ENCODE measurements around the gene DIP2C.

The DIP2C gene

DNA sequence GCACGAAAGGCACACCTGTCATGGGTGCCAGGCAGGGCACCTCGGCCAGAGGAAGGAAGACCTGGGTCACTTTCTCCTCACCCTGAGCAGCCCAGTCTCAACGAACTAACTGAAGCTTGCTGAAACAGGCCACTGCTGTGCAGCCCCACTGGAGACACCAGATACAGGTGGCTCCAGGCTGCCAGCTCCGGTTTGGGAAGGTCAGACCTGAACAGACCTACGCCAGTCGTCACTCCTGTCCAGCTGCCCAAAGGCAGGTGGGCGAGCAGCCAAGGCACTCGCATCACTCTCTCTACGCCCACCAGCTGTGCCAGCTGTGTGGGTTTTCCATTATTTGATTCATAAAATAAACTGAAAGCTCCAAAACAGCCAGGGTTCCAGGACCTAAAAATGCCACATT lies 298.2 kb downstream of the DIP2C start:
- no peak for DNase-seq (ENCODE audit: low read depth in 3 of 3)

DNA sequence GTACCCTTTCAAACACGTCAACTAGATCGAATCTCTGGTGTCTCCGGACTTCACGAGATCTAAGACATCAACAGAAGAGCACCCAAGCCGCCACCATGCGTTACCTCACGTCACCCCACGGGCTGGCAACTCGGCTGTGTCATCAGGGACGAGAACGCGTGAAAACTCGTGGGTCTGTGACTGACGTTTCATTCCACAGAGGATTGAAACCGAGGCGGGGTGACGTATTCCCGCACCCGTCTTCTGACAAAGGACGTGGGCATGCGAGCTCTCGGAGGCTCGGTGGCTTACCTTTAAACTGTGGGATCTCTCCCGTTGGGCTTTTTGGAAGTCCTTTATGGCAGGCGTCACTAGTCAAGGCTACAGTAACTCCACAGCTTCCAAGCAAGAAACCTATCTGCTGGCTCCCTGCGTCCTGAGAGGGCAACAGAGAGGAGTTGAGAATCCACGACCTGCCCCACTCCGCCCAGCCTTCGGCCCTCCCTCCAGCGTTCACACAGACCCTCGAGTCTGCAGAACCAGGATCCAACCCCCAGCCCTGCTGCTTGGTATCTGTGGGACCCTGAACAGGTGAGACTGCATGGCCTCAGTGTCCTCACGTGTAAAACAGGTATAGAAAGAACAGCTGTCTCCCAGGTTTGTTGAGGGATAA lies 298.9 kb downstream of the DIP2C start:
- DNase-seq (ENCODE audit: low read depth in 3 of 3) = no peak

DNA sequence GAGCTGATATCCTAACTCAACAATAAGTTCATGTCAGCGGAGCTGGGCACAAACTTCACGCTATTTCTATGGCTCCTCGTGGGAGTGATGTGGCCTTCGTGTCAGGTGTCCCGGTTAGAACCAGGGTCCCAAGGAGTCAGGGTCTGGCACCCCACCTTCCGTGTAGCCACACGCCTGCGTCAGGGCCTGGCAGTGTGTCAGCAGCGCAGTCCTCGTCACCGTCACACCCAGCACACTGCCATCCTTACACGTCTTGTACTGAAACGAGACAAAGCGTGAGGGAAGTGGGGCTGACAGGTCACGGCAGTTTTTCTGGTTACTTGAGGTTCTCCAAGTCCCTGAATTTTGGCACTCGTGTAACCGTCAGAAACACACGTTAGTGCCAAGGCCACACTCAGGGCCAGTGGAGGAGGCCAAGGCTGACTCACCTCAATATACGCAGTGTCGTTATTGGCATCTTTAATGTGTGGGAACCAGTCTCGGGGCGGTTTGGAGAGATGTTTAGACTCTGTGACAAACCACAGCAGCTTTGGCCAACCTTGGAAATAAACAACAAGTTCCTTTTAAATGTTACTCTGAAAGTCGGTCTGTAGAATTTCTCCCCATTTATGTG lies 299.5 kb downstream of the DIP2C start:
- DNase-seq (ENCODE audit: low read depth in 3 of 3) = no peak

DNA sequence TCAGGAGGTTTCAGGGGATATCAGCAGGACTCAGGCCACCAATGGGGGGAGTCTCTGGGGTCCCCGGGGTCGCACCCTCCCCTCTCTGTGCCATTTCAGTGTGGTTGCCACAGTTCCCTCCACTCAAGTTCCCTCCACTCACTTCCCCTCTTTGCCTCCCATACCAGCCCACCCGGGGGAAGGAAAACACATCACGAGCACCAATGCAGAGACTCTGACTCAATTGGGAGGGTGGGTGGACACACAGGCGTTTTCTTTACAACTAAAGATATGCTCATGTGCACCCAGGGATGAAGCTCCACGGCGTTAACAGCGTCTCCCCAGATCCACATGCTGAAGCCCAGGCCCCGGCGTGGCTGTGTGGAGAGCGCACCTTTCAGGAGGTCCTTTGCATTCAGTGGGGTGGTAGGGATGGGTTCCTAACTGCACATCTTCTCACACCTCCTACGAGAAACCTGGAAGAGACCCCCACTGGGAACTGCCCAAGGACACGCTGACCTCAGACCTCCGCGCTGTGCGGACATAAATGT lies 300.1 kb downstream of the DIP2C start:
- DNase-seq (ENCODE audit: low read depth in 3 of 3) = no peak

DNA sequence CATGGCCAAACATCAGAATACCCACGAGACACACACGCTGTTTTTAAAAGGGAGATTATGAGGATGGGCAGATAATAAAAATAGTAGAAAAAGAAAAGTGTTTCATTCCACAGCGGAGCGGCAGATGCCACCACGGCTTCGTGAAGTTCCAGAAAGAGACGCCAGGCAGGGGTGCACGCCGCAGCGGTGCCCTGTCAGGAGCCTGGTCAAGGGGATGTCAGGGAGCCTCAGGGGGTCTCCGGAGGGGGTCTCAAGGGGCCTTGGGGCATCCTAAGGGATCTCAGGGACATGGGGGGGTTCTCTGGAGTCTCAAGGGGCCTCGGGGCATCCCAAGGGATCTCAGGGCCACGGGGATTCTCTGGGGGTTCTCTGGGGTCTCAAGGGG lies 300.8 kb downstream of the DIP2C start:
- DNase-seq (ENCODE audit: low read depth in 3 of 3) = no peak

DNA sequence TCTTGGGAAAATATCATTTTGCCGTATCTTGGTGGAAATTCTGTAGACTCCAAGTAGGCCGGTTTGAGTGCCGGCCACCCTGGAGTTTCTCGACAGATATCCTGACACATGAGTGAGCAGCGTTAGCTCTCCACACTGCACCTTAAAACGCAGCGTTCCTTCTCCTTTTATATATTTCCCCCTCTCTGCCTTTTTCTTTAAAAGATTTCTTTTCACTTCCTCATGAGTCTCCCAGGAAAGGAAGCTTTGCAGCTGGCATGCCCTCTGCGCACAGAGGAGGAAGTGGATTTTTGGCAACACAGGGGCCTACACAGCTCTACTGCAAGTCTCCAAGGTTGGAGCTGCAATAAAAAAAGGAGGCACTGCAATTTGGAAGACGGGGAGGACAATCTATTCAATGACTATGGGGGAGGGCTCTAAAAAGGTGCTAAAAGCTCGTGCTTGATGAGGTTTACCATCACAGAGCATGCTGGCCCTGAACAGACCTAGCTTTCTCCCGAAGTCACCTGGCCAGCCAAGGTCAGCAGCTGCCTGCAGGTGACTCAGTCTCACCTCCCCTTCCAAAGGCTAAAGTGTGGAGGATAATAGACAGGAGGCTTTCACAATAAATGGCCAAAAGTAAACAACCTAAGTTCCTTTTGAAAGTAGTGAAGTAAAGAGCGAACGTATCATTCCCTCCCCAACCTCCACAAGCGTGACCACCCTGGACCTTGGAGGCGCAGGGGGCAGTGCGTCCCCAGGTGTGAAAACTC lies 301.4 kb downstream of the DIP2C start:
- no peak for DNase-seq (ENCODE audit: low read depth in 3 of 3)

DNA sequence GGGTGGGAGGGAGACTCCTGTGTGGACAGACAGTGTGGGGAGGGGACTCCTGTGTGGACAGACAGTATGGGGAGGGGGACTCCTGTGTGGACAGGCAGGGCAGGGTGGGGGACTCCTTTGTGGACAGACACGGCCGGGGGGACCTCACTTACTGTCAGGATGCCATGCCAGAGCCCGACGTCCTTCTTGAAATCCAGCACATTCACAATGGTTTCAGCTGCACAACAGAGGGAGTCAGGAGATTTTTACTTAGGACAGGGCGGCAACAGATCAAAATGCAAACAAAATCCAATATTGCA lies 301.9 kb downstream of the DIP2C start:
- no peak for DNase-seq (ENCODE audit: low read depth in 3 of 3)

DNA sequence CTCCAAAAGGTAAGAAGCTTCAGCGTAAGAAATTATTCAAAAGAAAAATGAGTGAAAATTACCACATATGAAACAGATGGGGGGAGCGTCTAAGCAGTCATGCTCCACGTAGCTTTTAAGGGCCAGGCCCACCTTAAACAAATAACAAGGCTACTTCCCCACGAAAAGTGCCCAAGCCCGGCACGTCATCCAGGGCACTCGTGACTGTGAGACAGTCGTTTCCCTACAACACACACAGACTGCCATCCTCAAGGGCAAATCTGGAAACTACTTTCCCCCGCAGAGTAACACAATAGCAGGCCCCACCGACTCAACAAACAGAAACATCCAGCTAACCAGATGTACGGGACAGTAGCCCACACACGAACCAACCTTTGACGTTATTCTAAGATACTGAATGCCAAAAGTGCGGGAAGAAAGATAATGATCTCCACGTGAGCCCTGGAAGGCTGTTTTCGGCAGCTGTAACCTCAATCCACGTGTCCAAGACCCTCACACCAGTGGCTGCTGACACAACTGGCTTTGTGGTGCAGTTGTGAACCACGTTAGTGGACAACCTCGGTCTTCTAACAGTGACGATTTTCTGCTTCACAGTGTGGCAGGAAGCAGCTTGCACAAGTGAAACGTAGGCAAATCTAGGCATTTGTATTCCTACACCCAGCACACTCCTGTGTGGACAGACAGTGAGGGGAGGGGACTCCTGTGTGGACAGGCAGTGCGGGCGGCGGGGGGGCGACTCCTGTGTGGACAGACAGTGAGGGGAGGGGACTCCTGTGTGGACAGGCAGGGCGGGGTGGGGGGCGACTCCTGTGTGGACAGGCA lies 302.5 kb downstream of the DIP2C start:
- DNase-seq (ENCODE audit: low read depth in 3 of 3) = no peak

DNA sequence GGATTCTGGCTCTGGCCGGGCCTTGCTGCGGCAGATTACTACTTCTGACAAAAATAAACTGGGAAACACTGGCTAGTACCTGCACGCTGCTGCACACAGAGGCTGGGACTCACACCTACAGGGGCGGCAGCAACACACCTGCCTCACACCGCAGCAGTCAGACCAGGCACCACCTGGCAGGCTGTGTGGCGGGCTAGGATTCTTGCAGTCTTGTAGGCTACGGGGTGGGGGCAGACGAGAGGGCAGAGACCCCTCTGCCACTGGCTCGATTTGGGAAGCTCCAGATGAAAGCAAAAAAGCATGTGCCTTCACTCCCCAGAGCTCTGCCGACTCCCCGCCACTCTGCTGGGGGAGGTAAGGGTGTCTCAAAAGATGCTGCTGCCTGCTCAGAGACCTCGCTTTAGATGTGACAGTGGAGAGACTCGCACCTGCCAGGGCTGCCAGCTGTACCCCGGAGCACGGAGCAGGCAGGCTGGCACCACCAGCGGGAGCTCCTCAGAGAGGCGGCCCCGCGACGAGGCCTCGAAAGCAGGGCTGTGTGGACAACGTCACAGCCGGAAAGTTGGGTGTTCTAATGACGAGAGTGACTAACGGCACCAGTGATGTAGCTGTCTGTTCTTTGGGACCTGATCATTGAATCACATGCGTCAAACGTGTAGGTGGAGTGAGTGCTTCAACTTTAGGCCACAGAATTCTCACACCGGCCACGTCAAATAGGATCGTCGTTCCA lies 303.7 kb downstream of the DIP2C start:
- no peak for DNase-seq (ENCODE audit: low read depth in 3 of 3)

DNA sequence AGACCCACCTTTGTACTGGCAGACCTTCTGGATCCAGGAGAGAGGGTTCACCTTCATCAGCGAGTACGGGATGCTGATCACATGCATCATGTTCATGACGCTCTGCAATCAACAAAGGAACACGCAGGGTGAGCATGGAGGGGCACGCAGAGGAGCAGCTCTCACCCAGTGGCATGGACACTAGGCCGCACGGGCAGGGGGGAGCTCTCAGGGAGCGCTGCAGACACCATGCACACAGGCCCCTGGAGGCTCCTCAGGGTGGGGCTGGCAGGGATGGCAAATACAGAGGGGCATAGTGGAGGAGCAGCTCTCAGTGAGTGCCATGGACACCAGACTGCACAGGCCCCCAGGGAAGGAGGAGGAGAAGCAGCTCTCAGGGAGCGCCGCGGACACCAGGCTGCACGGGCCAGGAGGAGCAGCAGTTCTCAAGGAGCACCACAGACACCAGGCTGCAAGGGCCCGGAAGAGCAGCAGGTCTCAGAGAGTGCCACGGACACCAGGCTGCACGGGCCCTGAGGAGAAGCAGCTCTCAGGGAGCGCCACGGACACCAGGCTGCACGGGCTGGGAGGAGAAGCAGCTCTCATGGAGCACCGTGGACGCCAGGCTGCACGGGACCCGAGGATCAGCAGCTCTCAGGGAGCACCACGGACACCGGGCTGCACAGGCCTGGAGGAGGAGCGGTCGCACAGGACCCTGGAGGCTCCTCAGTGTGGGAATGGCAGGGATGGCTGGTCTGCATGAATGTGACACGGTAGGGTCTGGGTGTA lies 304.7 kb downstream of the DIP2C start:
- no peak for DNase-seq (ENCODE audit: low read depth in 3 of 3)

DNA sequence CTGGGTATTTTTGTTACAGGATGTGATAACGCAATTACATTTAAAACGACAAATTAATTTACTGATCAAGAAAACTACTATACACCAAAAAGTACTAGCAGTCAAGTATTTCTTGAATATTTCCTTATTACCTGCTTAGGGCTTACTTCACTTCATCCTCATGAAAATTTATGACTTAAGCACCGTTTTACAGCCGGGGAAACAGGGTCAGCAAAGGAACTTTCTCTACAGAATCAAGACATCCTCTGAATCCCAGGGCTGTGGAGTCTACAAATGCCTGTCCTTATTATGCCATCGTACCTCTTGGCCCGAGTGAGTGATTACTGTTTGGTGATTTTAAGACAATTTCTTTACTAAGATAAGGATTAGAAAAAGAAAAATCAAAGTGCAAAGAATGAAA lies 305.9 kb downstream of the DIP2C start:
- DNase-seq (ENCODE audit: low read depth in 3 of 3) = no peak

DNA sequence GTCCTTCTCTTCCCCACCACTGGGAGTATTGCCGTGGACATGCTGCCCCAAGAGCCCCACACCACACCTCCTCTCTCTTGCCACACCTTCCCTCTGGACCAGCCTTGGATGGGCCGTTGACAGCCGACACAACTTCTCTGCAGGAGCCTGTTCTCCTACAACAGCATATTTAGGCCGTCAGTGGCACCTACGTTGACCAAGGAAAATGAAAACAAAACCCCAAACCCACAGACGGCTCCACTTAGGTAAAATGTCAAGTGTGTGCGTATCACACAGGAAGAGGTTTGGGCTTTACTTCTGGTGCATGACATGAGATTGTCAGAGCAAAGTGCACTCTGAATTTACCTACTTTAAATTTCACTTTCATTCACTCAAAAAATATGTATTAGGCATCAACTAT lies 307.7 kb downstream of the DIP2C start:
- DNase-seq (ENCODE audit: low read depth in 3 of 3) = no peak

DNA sequence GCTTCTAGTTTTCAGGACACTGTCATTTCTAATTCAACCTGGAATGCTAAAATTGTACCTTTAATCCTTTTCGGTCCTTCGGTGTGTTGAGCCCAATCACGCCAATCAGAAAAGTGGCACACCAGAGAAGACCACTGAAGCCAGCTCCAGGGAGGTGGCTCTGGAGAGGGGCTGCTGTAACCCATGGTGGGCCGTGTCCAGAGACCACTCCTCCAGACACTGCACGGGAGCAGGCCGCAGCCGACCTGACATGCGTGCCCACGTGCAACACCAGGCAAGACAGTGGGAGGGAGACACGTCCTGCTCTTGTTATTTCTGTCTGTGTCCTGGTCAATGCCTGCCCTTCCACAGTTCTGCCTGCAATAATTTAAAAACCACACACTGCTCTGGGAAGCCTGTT lies 308.1 kb downstream of the DIP2C start:
- no peak for DNase-seq (ENCODE audit: low read depth in 3 of 3)

DNA sequence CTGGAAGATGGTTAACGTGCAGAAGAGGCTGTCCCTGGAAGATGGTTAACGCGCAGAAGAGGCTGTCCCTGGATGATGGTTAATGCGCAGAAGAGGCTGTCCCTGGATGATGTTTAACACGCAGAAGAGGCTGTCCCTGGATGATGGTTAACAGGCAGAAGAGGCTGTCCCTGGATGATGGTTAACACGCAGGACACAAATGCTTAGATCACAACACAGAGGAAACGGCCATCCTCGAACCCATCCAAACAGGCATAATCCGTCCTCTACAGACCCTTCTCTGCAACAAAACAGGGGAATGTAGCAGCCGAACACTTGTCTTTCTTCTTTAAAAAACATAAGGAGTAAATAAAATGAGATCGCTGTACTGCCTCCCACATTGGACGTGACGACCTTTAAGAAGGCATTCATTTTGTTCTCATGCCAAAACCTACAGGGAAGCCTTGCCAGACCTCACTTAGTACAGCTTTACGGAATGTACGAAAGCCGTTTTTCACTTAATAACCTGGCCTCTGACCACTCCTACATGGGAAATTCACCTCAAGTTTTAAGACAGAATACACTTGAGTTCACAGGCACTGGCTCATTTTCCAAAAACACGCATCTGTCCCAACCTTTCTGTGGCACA lies 309.0 kb downstream of the DIP2C start:
- DNase-seq (ENCODE audit: low read depth in 3 of 3) = no peak

DNA sequence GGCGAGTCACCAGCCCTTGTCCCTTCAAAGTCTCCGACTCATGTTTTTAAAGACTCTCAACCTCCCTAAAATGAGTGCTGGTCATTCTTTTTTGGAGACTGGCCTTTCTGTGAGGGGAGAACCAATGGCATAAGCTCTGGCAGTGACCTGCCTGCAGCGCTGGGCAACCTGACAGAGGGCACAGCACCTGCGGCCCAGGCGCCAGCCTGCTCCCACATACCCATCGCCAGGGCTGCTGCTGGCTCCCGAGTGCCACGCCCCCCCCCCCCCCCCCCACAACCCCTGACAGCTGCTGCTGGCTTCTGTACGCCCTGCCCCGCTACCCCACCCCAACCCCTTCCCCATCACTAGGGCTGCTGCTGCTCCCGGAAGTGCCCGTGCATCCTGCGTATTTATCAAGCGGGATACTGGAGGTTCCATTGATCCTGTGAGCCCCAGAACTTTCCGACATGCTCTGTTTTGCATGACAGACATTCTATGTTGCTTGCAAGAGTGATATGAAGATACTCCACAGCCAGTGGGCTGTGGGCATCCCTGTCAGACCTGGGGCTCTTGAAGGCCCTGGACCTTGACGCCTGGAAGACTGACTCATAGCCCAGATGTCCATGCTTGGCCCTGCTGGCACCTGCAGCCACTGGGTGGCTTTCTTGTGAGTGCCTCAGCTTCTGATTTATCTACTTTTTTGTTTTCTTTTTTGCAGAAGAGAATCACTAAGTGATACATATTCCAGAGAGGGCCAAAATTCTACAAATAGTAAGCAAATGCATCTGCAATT lies 310.4 kb downstream of the DIP2C start:
- DNase-seq (ENCODE audit: low read depth in 3 of 3) = no peak

DNA sequence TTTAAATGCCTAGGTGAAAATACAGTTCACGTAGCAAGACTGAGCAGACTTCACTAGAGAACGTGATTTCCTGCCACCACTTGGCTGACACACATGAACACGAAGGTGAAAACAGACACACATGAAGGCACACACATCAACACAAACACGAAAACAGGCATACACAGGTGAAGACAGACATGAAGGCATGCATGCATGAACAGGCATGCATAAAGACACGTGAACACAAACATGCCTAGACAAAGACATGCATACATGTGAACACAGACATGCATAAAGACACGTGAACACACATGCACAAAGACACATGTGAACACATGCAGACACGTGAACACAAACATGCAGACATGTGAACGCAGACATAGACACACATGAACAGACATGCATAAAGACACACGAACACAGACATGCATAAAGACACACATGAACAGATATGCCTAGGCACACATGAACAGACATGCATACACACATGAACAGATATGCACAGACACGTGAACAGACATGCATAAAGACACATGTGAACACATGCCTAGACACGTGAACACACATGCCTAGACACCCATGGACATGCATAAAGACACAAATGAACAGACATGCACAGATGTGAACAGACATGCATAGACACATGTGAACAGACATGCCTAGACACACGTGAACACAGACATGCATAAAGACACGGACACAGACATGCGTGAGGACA lies 311.1 kb downstream of the DIP2C start:
- DNase-seq (ENCODE audit: low read depth in 3 of 3) = no peak

DNA sequence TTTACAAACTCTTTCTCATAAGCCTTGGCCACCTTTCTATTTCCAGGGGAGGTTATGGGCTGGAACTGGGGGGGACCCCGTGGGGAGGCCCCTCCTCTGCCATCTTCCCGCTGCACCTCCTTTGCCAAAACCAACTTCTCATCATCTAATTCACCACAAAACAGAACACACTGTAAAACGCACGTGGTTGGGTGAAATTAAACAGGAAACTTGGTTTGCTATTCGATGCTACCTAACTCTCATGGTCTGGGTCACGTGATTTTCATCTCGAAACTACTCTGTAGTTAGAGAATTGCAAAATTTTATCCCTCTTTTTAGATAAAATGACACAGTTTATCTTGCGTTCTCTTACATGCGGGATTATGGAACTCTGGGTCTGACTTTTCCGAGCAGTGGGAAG lies 312.2 kb downstream of the DIP2C start:
- DNase-seq (ENCODE audit: low read depth in 3 of 3) = no peak

DNA sequence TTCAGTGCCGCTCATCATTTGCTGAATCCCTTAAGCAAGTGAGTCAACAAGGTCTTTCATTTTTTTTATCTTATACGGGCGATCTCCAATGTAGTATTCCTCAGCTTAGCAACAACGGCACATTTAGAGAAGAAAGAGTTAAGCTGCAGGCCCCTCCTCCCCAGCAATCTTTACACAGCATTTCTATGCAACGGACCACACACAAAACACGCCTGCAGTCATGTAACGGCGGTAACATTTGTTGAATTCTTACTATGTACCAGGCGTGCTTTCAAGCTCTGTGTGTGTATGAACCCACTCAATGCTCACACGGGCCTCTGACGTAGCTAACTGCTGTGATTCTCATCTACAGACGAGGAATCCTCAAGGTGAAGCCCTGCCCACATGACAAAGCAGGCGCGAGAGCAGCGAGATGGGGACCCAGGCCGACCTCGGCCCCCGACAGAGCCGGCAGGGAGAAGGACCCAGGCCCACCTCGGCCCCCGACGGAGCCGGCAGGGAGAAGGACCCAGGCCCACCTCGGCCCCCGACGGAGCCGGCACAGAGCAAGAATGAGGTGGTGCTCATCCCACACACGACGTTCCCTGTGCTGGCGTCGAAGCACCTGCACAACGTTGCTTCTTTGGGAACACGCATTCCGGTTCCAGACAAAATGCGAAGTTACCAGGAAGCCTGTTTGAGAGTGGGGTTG lies 313.5 kb downstream of the DIP2C start:
- no peak for DNase-seq (ENCODE audit: low read depth in 3 of 3)

All from stimulated activated CD4-positive, alpha-beta T cell treated with anti-CD3 and anti-CD28 coated beads, TNF-alpha, amount 100 ng/mL, for 24 hours (primary cell).